NCI-H2196 (cell line): Measurements from ENCODE around the gene PTPRG.

ENCODE experiments used
- DNase-seq: peaks from one replicate; lab custom pipeline; 2025; ENCODE audit not compliant: unreplicated experiment; lab: John Stamatoyannopoulos, UW

The PTPRG gene

GRCh38 chr3:62203152-62203551 is 641.8 kb downstream of the PTPRG start:
- no peak for DNase-seq

- DNase-seq: no peak
Measured at GRCh38 chr3:62203561-62203960, 642.2 kb downstream of the PTPRG start.

- DNase-seq: no peak
Measured at GRCh38 chr3:62207197-62207596, 645.8 kb downstream of the PTPRG start.

GRCh38 chr3:62208385-62208784 is 647.0 kb downstream of the PTPRG start:
- no peak for DNase-seq

DNA sequence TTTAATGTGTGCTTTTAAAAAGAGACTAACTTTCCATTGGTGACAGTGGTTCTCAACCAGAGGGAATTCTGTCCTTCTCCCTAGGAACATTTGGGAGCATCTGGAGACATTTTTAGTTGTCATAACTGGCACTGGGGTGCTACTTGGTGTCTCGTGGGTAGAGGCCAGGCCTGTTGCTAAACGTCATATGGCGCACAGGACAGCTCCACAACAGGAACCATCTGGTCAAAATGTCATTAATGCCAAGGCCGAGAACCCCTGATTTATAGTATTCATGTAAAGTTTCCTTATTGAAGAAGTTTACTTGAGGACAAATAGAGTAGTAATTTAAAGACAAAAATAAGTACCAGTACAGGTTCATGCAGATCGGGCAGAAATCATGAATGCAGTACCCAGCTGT is 647.7 kb downstream of the PTPRG start:
- DNase-seq: no peak

GRCh38 chr3:62210011-62210410 is 648.6 kb downstream of the PTPRG start:
- DNase-seq: no peak

- DNase-seq: no peak
Measured at GRCh38 chr3:62211675-62212429, 650.5 kb downstream of the PTPRG start.

- no peak for DNase-seq
Measured at GRCh38 chr3:62214850-62215249, 653.5 kb downstream of the PTPRG start.

DNA sequence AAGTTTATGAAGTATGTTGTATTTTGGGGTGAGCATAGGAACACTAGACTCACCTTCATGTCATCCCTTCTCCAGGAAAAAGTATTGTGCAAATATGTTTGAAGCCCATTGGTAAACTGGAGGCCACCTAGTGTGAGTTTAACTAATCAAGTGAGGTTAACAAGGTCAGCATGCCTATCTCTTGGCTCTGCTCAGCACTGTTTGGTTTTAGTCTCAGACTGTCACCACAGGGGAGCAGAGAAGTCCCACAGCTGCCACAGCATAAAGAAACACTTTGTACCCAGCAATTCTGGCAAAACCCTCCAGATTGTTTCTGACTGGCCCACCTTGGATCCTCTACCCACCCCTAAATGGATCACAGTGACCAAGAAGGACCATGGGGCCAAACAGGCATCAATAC is 659.2 kb downstream of the PTPRG start:
- no peak for DNase-seq

- no peak for DNase-seq
Measured at GRCh38 chr3:62225051-62225450, 663.7 kb downstream of the PTPRG start.

GRCh38 chr3:62226601-62227339 is 665.4 kb downstream of the PTPRG start:
- no peak for DNase-seq

GRCh38 chr3:62228467-62228866 is 667.1 kb downstream of the PTPRG start:
- no peak for DNase-seq

DNA sequence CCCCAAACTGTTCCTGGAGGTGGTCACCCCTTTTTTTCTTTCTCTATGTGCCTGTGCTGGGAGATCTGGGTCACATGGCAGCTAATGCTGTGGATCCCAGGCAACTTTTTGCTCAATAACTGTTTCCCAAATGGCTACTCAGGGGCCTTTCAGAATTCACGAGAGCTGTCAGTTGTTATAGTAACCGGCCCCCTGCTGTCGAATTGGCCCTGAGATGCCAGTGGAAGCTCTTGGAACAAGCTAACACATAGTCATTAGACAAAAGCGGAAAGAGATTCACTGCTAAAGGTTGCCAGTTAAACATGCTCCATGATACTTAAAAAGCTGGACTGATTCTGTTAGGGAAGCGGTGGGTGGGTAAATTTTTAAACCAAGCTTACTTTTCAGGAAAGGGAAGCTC is 667.8 kb downstream of the PTPRG start:
- DNase-seq: no peak

- DNase-seq: no peak
Measured at GRCh38 chr3:62229908-62230307, 668.5 kb downstream of the PTPRG start.

DNA sequence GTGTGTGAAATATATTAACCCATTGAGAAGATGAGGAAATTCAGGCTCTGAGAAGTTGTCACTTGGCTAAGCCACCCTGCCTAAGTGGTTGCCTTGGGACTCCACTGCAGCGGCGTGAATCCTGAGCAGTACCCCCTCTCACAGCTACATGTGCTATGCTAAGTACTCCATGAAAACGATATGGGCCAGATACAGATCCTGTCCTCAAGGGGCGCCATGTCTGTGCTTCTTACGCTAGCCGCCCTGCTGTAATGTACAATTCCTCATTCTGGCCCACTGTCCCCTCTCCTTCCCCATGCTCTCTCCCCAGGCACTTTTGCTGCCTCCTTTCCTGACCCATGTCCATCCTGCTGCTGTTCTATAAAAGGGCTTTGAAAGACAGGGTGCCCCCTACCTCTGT is 671.7 kb downstream of the PTPRG start:
- DNase-seq: no peak

GRCh38 chr3:62236016-62236415 is 674.6 kb downstream of the PTPRG start:
- no peak for DNase-seq

DNA sequence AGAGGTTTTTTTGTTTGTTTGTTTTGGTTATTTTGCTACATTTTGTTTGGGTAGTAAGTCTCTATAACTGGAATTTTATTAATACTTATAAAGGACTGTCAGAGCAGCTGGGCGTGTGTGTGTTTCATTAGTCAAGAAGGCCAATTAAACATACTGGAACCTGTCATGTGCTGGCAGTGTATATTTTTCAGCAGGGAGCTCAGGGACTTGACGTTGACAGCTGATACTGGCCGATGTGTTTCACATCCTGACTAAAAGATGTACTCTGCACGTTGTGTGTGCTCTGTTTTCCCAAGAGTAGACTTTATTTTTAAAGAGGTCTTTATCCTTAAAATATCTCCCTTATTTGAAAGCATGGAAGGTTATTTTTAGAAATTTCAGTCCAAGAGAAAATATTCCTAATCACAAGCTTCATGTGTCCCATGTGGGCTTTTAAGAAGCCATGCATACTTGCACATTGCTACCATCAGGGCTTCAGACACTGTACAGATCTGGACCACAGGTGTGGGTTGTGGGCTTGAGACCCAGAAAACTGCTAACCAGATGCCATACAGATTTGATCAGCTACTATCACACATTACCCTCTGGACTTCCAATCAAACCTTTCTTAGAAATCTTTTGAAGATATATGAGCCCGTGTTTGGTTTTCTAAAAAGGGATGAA is 676.0 kb downstream of the PTPRG start:
- DNase-seq: no peak

DNA sequence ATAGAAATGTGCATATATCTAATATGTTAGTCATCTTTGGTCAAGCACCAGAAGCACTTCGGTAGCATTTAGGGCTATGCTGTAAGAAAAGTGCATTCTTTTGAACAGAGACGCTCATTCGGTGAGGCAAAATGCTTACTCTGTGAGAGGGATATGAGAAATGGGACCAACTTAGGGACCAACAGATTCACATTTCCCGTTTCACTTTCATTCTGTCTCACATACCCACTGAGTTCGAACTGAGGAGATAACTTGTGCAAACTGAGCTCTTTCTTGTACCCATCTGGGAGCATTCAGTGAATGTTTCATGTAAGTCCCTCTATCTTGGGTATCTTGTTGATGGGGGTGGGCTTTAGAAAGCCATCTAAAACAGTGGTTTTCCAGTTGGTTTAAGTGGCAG is 676.6 kb downstream of the PTPRG start:
- no peak for DNase-seq

- DNase-seq: no peak
Measured at GRCh38 chr3:62238431-62238830, 677.1 kb downstream of the PTPRG start.

GRCh38 chr3:62241279-62241678 is 679.9 kb downstream of the PTPRG start:
- no peak for DNase-seq

GRCh38 chr3:62242831-62243509 is 681.6 kb downstream of the PTPRG start:
- no peak for DNase-seq

GRCh38 chr3:62246094-62246493 is 684.7 kb downstream of the PTPRG start:
- DNase-seq: no peak
